OCI-LY3 (cell line): ENCODE measurements around the gene IGF2.

Experiments
- H2AFZ ChIP-seq: fragments of 200-600, 300-600 bp; shearing (Covaris generic); 2 replicates; pipeline ENCODE4 v1.6.0; 2014; ENCODE audit warnings: antibody characterized with exemption, low read depth, low read length
- H3K27ac ChIP-seq: fragments of 200-600, 300-600 bp; sonication (generic); 2 replicates; pipeline ENCODE4 v1.5.1; 2014; ENCODE audit warnings: mild to moderate bottlenecking, low read length, moderate library complexity, mixed read lengths
- H3K27me3 ChIP-seq: fragments of 200-600, 300-600 bp; sonication (generic); 2 replicates; pipeline ENCODE4 v1.6.1; 2014; ENCODE audit warnings: low read depth, low read length, mixed read lengths
- H3K36me3 ChIP-seq: fragments of 200-600, 300-600 bp; sonication (generic); replicated peaks from 2 replicates; pipeline ENCODE3; 2014; ENCODE audit warnings: low read depth, low read length, mixed read lengths
- H3K4me1 ChIP-seq: fragments of 300-600, 200-600 bp; sonication (generic); 2 replicates; pipeline ENCODE4 v1.6.1; 2014; ENCODE audit warnings: low read length, mixed read lengths
- H3K4me2 ChIP-seq: fragments of 200-600, 300-600 bp; sonication (generic); 2 replicates; pipeline ENCODE4 v1.6.1; 2014; ENCODE audit warnings: low read length, mixed read lengths
- H3K4me3 ChIP-seq: fragments of 300-600, 200-600 bp; sonication (generic); 2 replicates; pipeline ENCODE4 v1.5.1; 2014; ENCODE audit warnings: antibody characterized with exemption, mild to moderate bottlenecking, low read length, moderate library complexity
- H3K79me2 ChIP-seq: fragments of 300-600, 200-600 bp; shearing (Covaris generic); 2 replicates; pipeline ENCODE4 v1.6.1; 2014; ENCODE audit warnings: mild to moderate bottlenecking, low read length, mixed read lengths
- H3K9ac ChIP-seq: fragments of 300-600, 200-600 bp; shearing (Covaris generic); 2 replicates; pipeline ENCODE4 v1.6.0; 2014; ENCODE audit warnings: mild to moderate bottlenecking, low read length, moderate library complexity
- H3K9me3 ChIP-seq: fragments of 200-600, 300-600 bp; shearing (Covaris generic); 2 replicates; pipeline ENCODE4 v1.6.1; 2014; ENCODE audit warnings: low read length, mixed read lengths; ENCODE audit not compliant: insufficient read depth
- H4K20me1 ChIP-seq: fragments of 200-600, 300-600 bp; sonication (generic); 2 replicates; pipeline ENCODE4 v1.6.1; 2016; ENCODE audit warnings: low read length, mixed read lengths; ENCODE audit not compliant: insufficient read depth
- EZH2phosphoT487 ChIP-seq: fragments of 200-600 bp; shearing (Covaris generic); IDR thresholded peaks from 2 replicates; pipeline ENCODE4 v1.6.1; 2018; ENCODE audit warnings: antibody characterized with exemption, mixed run types, low read depth
- TF ChIP-seq, protein P1 (sequence below): fragments of 200-600, 300-600 bp; sonication (generic); IDR thresholded peaks from 2 replicates; pipeline ENCODE4 v1.5.1; 2014; ENCODE audit warnings: antibody characterized with exemption, low read length, low read depth

IGF2 gene

DNA sequence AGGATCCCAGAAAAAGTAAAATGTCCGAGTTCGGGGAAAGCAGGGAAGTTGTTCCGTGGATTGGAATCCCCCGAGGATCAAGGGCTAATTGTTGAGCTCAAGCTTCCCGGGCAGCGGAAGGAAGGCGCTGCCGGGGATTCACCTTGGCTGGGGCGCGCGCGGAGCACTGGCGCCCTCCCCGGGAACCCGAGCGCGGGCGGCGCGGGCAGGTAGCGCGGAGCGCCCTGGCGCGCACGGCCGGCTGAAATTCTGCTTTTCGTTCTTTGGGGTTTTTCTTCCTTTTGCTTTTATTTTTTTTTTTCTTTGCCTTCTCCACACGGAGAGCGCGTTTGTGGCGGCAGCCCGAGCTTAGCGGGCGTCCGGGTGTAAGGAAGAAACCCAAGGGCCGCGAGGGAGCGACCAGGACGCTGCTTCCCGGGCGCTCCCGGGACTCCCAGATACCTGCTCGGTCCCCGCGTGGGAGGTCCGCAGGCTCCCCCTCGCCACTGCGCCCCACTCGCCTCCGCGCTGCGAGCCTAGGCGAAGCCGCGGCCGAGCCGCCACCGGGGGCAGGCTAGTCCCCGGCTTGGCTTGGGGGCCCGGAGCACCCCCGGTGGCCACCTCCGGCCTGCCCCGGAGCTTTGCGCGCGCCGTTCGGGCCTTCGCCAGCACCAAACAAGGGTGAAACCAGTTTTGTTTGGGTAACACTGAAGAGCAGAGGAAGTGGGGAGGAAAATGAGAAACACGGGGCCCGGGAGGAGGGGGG is 4.8 kb upstream of the IGF2 start:
- H3K4me3 ChIP-seq, result peak overlapping the region; percentile 67
- H2AFZ ChIP-seq, result no peak overlapping the region
- no peaks in the 10 kb centered on the region for H3K9me3 ChIP-seq
- H3K4me2 ChIP-seq, result peak overlapping the region; percentile 52
- TF ChIP-seq, protein P1, sequence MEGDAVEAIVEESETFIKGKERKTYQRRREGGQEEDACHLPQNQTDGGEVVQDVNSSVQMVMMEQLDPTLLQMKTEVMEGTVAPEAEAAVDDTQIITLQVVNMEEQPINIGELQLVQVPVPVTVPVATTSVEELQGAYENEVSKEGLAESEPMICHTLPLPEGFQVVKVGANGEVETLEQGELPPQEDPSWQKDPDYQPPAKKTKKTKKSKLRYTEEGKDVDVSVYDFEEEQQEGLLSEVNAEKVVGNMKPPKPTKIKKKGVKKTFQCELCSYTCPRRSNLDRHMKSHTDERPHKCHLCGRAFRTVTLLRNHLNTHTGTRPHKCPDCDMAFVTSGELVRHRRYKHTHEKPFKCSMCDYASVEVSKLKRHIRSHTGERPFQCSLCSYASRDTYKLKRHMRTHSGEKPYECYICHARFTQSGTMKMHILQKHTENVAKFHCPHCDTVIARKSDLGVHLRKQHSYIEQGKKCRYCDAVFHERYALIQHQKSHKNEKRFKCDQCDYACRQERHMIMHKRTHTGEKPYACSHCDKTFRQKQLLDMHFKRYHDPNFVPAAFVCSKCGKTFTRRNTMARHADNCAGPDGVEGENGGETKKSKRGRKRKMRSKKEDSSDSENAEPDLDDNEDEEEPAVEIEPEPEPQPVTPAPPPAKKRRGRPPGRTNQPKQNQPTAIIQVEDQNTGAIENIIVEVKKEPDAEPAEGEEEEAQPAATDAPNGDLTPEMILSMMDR, result peak; percentile 30; the same call in 1 of the 2 replicates
- no peak for TF ChIP-seq EZH2phosphoT487
- H3K27ac ChIP-seq, result no peak overlapping the region
- no peaks in the 10 kb centered on the region for H4K20me1 ChIP-seq
- peaks cover 71% of the 10 kb centered on the region for H3K27me3 ChIP-seq
- H3K9ac ChIP-seq, result peak overlapping the region; percentile 16; the same call in 1 of the 2 replicates
- H3K4me1 ChIP-seq, result peaks cover 39% of the 10 kb centered on the region
- no peaks in the 10 kb centered on the region for H3K36me3 ChIP-seq
- no peaks in the 10 kb centered on the region for H3K79me2 ChIP-seq

DNA sequence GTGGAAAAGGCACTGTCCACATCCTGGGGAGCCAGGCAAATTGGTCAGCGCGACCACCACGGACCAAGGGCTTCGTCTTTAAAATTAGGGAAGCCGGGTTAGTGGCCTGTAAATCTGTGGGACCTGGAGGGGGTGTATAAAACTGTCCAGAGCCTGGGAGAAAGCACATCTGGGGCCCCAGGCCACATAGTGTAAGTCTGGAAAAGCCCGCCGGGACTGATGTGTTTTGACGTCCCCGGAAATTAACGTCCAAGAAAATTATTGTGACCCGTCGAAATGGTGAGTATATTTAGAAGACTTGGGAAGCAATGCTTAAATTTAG is 4.2 kb upstream of the IGF2 start:
- Histone ChIP-seq H3K4me3 (peak overlapping the region; percentile 67), H3K4me1 (peaks cover 39% of the 10 kb centered on the region), H3K79me2 (no peaks in the 10 kb centered on the region), H3K9me3 (no peaks in the 10 kb centered on the region), H3K4me2 (peak overlapping the region; percentile 52), H3K9ac (peak overlapping the region; percentile 16; the same call in 1 of the 2 replicates), H4K20me1 (no peaks in the 10 kb centered on the region), H2AFZ (no peak overlapping the region), H3K27ac (no peak overlapping the region), H3K36me3 (no peaks in the 10 kb centered on the region), H3K27me3 (peaks cover 66% of the 10 kb centered on the region)
- TF ChIP-seq, protein P1, result no peak
- TF ChIP-seq EZH2phosphoT487, result no peak

DNA sequence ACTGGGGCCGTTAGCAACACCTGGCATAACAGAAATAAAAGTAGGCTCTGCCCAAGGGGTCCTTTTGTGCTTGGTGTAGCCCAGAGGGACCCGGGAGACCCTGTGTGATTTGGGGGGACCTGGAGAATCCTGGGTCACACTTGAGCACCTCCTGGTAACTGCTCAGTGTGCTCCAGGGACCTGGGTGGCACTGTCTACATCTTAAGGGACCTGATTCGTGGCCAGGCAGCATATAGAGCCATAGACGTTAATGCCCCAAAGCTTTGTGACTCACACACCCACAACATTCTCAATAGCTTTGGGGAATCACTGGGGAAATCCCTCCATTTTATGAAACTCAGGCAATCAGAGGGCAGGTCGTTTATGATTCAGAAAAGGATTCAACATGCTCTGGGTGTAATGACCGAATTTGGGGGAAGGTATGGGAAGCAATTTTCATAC is 3.6 kb upstream of the IGF2 start:
- Histone ChIP-seq H4K20me1 (no peaks in the 10 kb centered on the region), H2AFZ (no peak overlapping the region), H3K4me3 (peak overlapping the region; percentile 67), H3K9ac (peak overlapping the region; percentile 0; the same call in 1 of the 2 replicates), H3K4me1 (peaks cover 39% of the 10 kb centered on the region), H3K9me3 (no peaks in the 10 kb centered on the region), H3K79me2 (no peaks in the 10 kb centered on the region), H3K27ac (no peak overlapping the region), H3K27me3 (peaks cover 60% of the 10 kb centered on the region), H3K36me3 (no peaks in the 10 kb centered on the region), H3K4me2 (peak overlapping the region; percentile 52)
- no peak for TF ChIP-seq EZH2phosphoT487
- TF ChIP-seq, protein P1, result no peak

DNA sequence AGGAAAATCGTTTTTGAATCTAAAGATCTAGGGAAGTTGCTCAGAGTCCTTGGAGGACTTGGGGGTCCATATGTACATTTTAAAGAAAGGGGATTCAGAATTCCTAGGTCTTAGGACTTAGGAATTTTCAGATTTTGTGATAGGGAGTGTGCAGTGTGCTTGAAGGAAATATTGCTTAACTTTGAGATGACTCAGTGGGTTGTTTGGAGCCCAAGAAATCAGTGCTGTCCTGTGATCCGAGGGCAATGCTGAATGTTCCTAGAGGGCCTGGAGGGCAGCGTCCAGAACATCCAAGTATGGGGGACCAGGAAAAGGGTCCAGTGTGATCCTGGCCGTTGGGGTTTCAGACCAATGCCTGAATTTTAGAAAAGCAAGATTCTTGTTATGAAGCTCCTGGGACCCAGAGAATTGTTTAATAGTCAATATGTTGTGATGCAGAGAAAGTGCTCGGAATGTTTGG is 3.1 kb upstream of the IGF2 start:
- H3K4me3 ChIP-seq, result peak overlapping the region; percentile 31
- peak overlapping the region; percentile 52 for H3K4me2 ChIP-seq
- peaks cover 55% of the 10 kb centered on the region for H3K27me3 ChIP-seq
- peak overlapping the region; percentile 0; the same call in 1 of the 2 replicates for H3K9ac ChIP-seq
- H3K36me3 ChIP-seq, result no peaks in the 10 kb centered on the region
- H4K20me1 ChIP-seq, result no peaks in the 10 kb centered on the region
- no peak overlapping the region for H3K27ac ChIP-seq
- no peak overlapping the region for H2AFZ ChIP-seq
- H3K4me1 ChIP-seq, result peaks cover 39% of the 10 kb centered on the region
- TF ChIP-seq EZH2phosphoT487, result no peak
- TF ChIP-seq, protein P1, result no peak
- no peaks in the 10 kb centered on the region for H3K79me2 ChIP-seq
- H3K9me3 ChIP-seq, result no peaks in the 10 kb centered on the region
